IPS-18a (cell line): ENCODE measurements around the gene DTNBP1.

ENCODE experiments used
- H3K27ac ChIP-seq: one replicate; pipeline ENCODE4 v1.5.1; 2013; ENCODE audit warnings: low read length
- H3K27me3 ChIP-seq: one replicate; pipeline ENCODE4 v1.6.1; 2013; ENCODE audit warnings: mild to moderate bottlenecking, low read length; ENCODE audit not compliant: control insufficient read depth, insufficient read depth
- H3K36me3 ChIP-seq: one replicate; pipeline ENCODE4 v1.6.1; 2013; ENCODE audit warnings: low read depth, low read length; ENCODE audit not compliant: control insufficient read depth
- H3K4me1 ChIP-seq: one replicate; pipeline ENCODE4 v1.6.1; 2013; ENCODE audit warnings: low read depth, low read length; ENCODE audit not compliant: control insufficient read depth
- H3K4me3 ChIP-seq: one replicate; pipeline ENCODE4 v1.5.1; 2013; ENCODE audit warnings: low read length
- H3K9ac ChIP-seq: one replicate; pipeline ENCODE4 v1.6.1; 2013; ENCODE audit warnings: mild to moderate bottlenecking, low read length, moderate library complexity
- H3K9me3 ChIP-seq: one replicate; pipeline ENCODE4 v1.6.1; 2013; ENCODE audit warnings: low read depth, low read length; ENCODE audit not compliant: control insufficient read depth

DTNBP1 gene

GRCh38 chr6:15642276-15642675 lies 20.6 kb downstream of the DTNBP1 start:
- Histone ChIP-seq H3K9me3 (peaks cover 4% of the 10 kb centered on the region), H3K4me1 (no peaks in the 10 kb centered on the region), H3K27me3 (no peaks in the 10 kb centered on the region), H3K4me3 (no peak overlapping the region), H3K36me3 (no peaks in the 10 kb centered on the region), H3K27ac (no peak overlapping the region), H3K9ac (no peak overlapping the region)

GRCh38 chr6:15638373-15638772 lies 24.5 kb downstream of the DTNBP1 start:
- H3K9me3 ChIP-seq: peaks cover 4% of the 10 kb centered on the region
- no peaks in the 10 kb centered on the region for H3K4me1 ChIP-seq
- no peaks in the 10 kb centered on the region for H3K36me3 ChIP-seq
- no peaks in the 10 kb centered on the region for H3K27me3 ChIP-seq
- no peak overlapping the region for H3K4me3 ChIP-seq
- no peak overlapping the region for H3K9ac ChIP-seq
- H3K27ac ChIP-seq: no peak overlapping the region

GRCh38 chr6:15631432-15631831 lies 31.4 kb downstream of the DTNBP1 start:
- Histone ChIP-seq H3K36me3 (no peaks in the 10 kb centered on the region), H3K27me3 (no peaks in the 10 kb centered on the region), H3K9ac (no peak overlapping the region), H3K27ac (no peak overlapping the region), H3K4me3 (no peak overlapping the region), H3K9me3 (no peaks in the 10 kb centered on the region), H3K4me1 (no peaks in the 10 kb centered on the region)

- H3K36me3 ChIP-seq: no peaks in the 10 kb centered on the region
- H3K9ac ChIP-seq: no peak overlapping the region
- no peaks in the 10 kb centered on the region for H3K27me3 ChIP-seq
- H3K4me1 ChIP-seq: no peaks in the 10 kb centered on the region
- H3K27ac ChIP-seq: no peak overlapping the region
- H3K4me3 ChIP-seq: no peak overlapping the region
- H3K9me3 ChIP-seq: no peaks in the 10 kb centered on the region
Observed at GRCh38 chr6:15630202-15630601, 32.6 kb downstream of the DTNBP1 start.

GRCh38 chr6:15629487-15629886 lies 33.3 kb downstream of the DTNBP1 start:
- Histone ChIP-seq H3K4me3 (no peak overlapping the region), H3K36me3 (no peaks in the 10 kb centered on the region), H3K27me3 (no peaks in the 10 kb centered on the region), H3K9ac (no peak overlapping the region), H3K27ac (no peak overlapping the region), H3K4me1 (no peaks in the 10 kb centered on the region), H3K9me3 (no peaks in the 10 kb centered on the region)

GRCh38 chr6:15628499-15629131 lies 34.2 kb downstream of the DTNBP1 start:
- no peak overlapping the region for H3K27ac ChIP-seq
- no peaks in the 10 kb centered on the region for H3K36me3 ChIP-seq
- H3K27me3 ChIP-seq: no peaks in the 10 kb centered on the region
- H3K9me3 ChIP-seq: no peaks in the 10 kb centered on the region
- no peak overlapping the region for H3K4me3 ChIP-seq
- H3K9ac ChIP-seq: no peak overlapping the region
- no peaks in the 10 kb centered on the region for H3K4me1 ChIP-seq

- Histone ChIP-seq H3K27me3 (no peaks in the 10 kb centered on the region), H3K27ac (no peak overlapping the region), H3K4me3 (no peak overlapping the region), H3K36me3 (no peaks in the 10 kb centered on the region), H3K9ac (no peak overlapping the region), H3K4me1 (no peaks in the 10 kb centered on the region), H3K9me3 (no peaks in the 10 kb centered on the region)
Observed at GRCh38 chr6:15627821-15628220, 35.0 kb downstream of the DTNBP1 start.

GRCh38 chr6:15626878-15627674 lies 35.8 kb downstream of the DTNBP1 start:
- H3K27ac ChIP-seq: no peak overlapping the region
- H3K36me3 ChIP-seq: no peaks in the 10 kb centered on the region
- no peaks in the 10 kb centered on the region for H3K27me3 ChIP-seq
- no peaks in the 10 kb centered on the region for H3K9me3 ChIP-seq
- H3K9ac ChIP-seq: no peak overlapping the region
- no peaks in the 10 kb centered on the region for H3K4me1 ChIP-seq
- H3K4me3 ChIP-seq: no peak overlapping the region

- H3K36me3 ChIP-seq: no peaks in the 10 kb centered on the region
- no peak overlapping the region for H3K27ac ChIP-seq
- no peak overlapping the region for H3K9ac ChIP-seq
- peaks cover 8% of the 10 kb centered on the region for H3K4me1 ChIP-seq
- no peaks in the 10 kb centered on the region for H3K27me3 ChIP-seq
- H3K9me3 ChIP-seq: no peaks in the 10 kb centered on the region
- no peak overlapping the region for H3K4me3 ChIP-seq
Observed at GRCh38 chr6:15626160-15626559, 36.7 kb downstream of the DTNBP1 start.

GRCh38 chr6:15623276-15624116 lies 39.3 kb downstream of the DTNBP1 start:
- Histone ChIP-seq H3K27me3 (no peaks in the 10 kb centered on the region), H3K36me3 (no peaks in the 10 kb centered on the region), H3K27ac (no peak overlapping the region), H3K4me1 (peaks cover 12% of the 10 kb centered on the region), H3K4me3 (no peak overlapping the region), H3K9me3 (no peaks in the 10 kb centered on the region), H3K9ac (no peak overlapping the region)

- H3K9me3 ChIP-seq: no peaks in the 10 kb centered on the region
- H3K4me3 ChIP-seq: no peak overlapping the region
- no peaks in the 10 kb centered on the region for H3K27me3 ChIP-seq
- no peaks in the 10 kb centered on the region for H3K36me3 ChIP-seq
- H3K9ac ChIP-seq: no peak overlapping the region
- H3K27ac ChIP-seq: no peak overlapping the region
- H3K4me1 ChIP-seq: peaks cover 12% of the 10 kb centered on the region
Observed at GRCh38 chr6:15622045-15622740, 40.6 kb downstream of the DTNBP1 start.
